ENCODE results near the gene AP2A1. TPM values are rescaled to one million over a fixed set of nuclear protein-coding genes. Genes with fewer than 3 reads are reported as not detected.

The AP2A1 gene
- total RNA-seq, 1 experiment from 2014 or later = 103 TPM

Other genes starting within 250 kb of the AP2A1 start
- 55.5 and 61.2 TPM in 2 replicates for gene RCN3, start 239.0 kb upstream of the AP2A1 start, total RNA-seq (2014; rRNA removed; shearing (Covaris generic))
- 129 and 140 TPM in 2 replicates for gene NOSIP, start 186.4 kb upstream of the AP2A1 start, total RNA-seq (2014; rRNA removed; shearing (Covaris generic))
- not detected in 2 replicates for gene PRRG2, start 185.7 kb upstream of the AP2A1 start, total RNA-seq (2014; rRNA removed; shearing (Covaris generic))
- 0.66 and 2.6 TPM in 2 replicates for gene PRR12, start 175.8 kb upstream of the AP2A1 start, total RNA-seq (2014; rRNA removed; shearing (Covaris generic))
- 8.1 and 30.6 TPM in 2 replicates for gene RRAS, start 126.9 kb upstream of the AP2A1 start, total RNA-seq (2014; rRNA removed; shearing (Covaris generic))
- gene SCAF1, start 124.8 kb upstream of the AP2A1 start, total RNA-seq (2014; rRNA removed; shearing (Covaris generic)) = 23.2 and 27.3 TPM in 2 replicates
- 56.9 and 61.4 TPM in 2 replicates for gene IRF3, start 101.1 kb upstream of the AP2A1 start, total RNA-seq (2014; rRNA removed; shearing (Covaris generic))
- 9.5 and 16.2 TPM in 2 replicates for gene BCL2L12, start 101.1 kb upstream of the AP2A1 start, total RNA-seq (2014; rRNA removed; shearing (Covaris generic))
- gene PRMT1, start 89.7 kb upstream of the AP2A1 start, total RNA-seq (2014; rRNA removed; shearing (Covaris generic)) = 208 and 421 TPM in 2 replicates
- gene ADM5, start 77.4 kb upstream of the AP2A1 start, total RNA-seq (2014; rRNA removed; shearing (Covaris generic)) = 0.58 TPM in 1 of 2 replicates, not detected in the other
- 0.05 TPM in 1 of 2 replicates, not detected in the other for gene CPT1C, start 75.9 kb upstream of the AP2A1 start, total RNA-seq (2014; rRNA removed; shearing (Covaris generic))
- gene TSKS, start 3.7 kb upstream of the AP2A1 start, total RNA-seq (2014; rRNA removed; shearing (Covaris generic)) = not detected in 2 replicates
- 3.4 and 10.0 TPM in 2 replicates for gene FUZ, start 46.3 kb downstream of the AP2A1 start, total RNA-seq (2014; rRNA removed; shearing (Covaris generic))
- 13.2 and 14.6 TPM in 2 replicates for gene MED25, start 51.3 kb downstream of the AP2A1 start, total RNA-seq (2014; rRNA removed; shearing (Covaris generic))
- gene PTOV1, start 84.2 kb downstream of the AP2A1 start, total RNA-seq (2014; rRNA removed; shearing (Covaris generic)) = 65.8 and 98.0 TPM in 2 replicates
- 19.6 and 35.0 TPM in 2 replicates for gene PNKP, start 100.6 kb downstream of the AP2A1 start, total RNA-seq (2014; rRNA removed; shearing (Covaris generic))
- 2.5 and 8.8 TPM in 2 replicates for gene AKT1S1, start 110.4 kb downstream of the AP2A1 start, total RNA-seq (2014; rRNA removed; shearing (Covaris generic))
- 2.2 and 3.9 TPM in 2 replicates for gene TBC1D17, start 110.7 kb downstream of the AP2A1 start, total RNA-seq (2014; rRNA removed; shearing (Covaris generic))
- 0.18 TPM in 1 of 2 replicates, not detected in the other for gene IL4I1, start 129.9 kb downstream of the AP2A1 start, total RNA-seq (2014; rRNA removed; shearing (Covaris generic))
- gene ATF5, start 162.2 kb downstream of the AP2A1 start, total RNA-seq (2014; rRNA removed; shearing (Covaris generic)) = 14.8 and 19.9 TPM in 2 replicates
- 64.8 and 80.3 TPM in 2 replicates for gene NUP62, start 162.5 kb downstream of the AP2A1 start, total RNA-seq (2014; rRNA removed; shearing (Covaris generic))
- gene SIGLEC11, start 194.2 kb downstream of the AP2A1 start, total RNA-seq (2014; rRNA removed; shearing (Covaris generic)) = not detected in 2 replicates

Data from SJSA1 (cell line).